ENCODE results near the gene HEATR1. TPM values are rescaled to one million over a fixed set of nuclear protein-coding genes. Genes with fewer than 3 reads are reported as not detected.

The HEATR1 gene
- total RNA-seq, 1 experiment from 2014 or later: 68.3 TPM

DNA sequence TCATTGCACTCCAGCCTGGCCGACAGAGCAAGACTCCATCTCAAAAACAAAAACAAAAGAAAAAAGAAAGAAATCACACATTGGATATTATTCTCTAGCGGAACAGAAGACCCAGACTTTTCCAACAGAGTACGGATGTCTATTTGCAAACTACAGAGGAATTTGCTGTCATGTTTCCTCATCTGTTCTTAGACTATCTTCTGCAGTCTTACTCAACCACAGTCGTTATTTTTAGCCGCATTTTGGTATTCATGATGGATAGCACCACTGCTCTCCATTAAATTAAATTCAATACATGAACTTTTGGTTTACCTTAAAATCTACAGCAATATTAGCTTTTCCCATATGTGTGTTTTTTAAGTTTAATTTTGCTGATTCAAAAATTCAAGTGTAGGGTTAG lies 14.2 kb upstream of the HEATR1 start:
- ChIA-PET RAD21 (ENCODE audit: low non-redundant PET in 1 of 2, low total read pairs in 2 of 2, uncharacterized antibody in 2 of 2, unreplicated experiment in 2 of 2) (no interaction called here), CTCF (no interaction called here), POLR2A (no interaction called here)
- Histone ChIP-seq H3K4me2 (ENCODE audit: low read length) (no peak overlapping the region), H3K9ac (ENCODE audit: low read length) (no peak overlapping the region), H3K27ac (ENCODE audit: low read depth, low read length) (no peak overlapping the region), H3K4me3 (replicated peaks in 1 of 2; ENCODE audit: low read depth in 1 of 2, low read length in 2 of 2) (no peak overlapping the region), H2AFZ (ENCODE audit: low read depth, low read length, poor library complexity, severe bottlenecking) (no peak overlapping the region), H3K79me2 (ENCODE audit: insufficient read depth, low read length) (no peaks in the 10 kb centered on the region), H3K4me1 (ENCODE audit: control insufficient read depth in 1 of 2, insufficient read depth in 2 of 2, low read length in 2 of 2) (0 out of 4 replicates have a peak, but pooled peaks cover 0 to 4% of the 10 kb centered on the region in 2 experiments), H3K27me3 (ENCODE audit: insufficient read depth, low read length) (no peaks in the 10 kb centered on the region), H3K9me2 (ENCODE audit: insufficient read depth) (no peaks in the 10 kb centered on the region), H3K9me3 (ENCODE audit: control insufficient read depth in 1 of 2, insufficient read depth in 1 of 2, low read depth in 1 of 2, low read length in 2 of 2) (peaks cover 0 to 8% of the 10 kb centered on the region in 2 experiments; a peak in 1 of 4 replicates), H4K20me1 (ENCODE audit: insufficient read depth) (no peaks in the 10 kb centered on the region), H3K36me3 (ENCODE audit: control insufficient read depth in 1 of 2, insufficient read depth in 2 of 2, low read length in 2 of 2) (no peaks in the 10 kb centered on the region)
- ATAC-seq: no peak
- TF ChIP-seq EGR1 (IDR thresholded peaks at IDR 0.05; ENCODE audit: low read depth) (no peak), JUND (IDR thresholded peaks at IDR 0.05) (no peak), FOSL1 (IDR thresholded peaks at IDR 0.05; ENCODE audit: low read depth) (no peak), CBX3 (IDR thresholded peaks at IDR 0.05; ENCODE audit: low read depth) (no peak), TCF7L2 (IDR thresholded peaks at IDR 0.05; ENCODE audit: borderline replicate concordance, extremely low read depth, insufficient read depth, insufficient read length) (no peak)
- TF ChIP-seq, protein P1, sequence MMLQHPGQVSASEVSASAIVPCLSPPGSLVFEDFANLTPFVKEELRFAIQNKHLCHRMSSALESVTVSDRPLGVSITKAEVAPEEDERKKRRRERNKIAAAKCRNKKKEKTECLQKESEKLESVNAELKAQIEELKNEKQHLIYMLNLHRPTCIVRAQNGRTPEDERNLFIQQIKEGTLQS (IDR thresholded peaks at IDR 0.05): no peak
- TF ChIP-seq, protein P2, sequence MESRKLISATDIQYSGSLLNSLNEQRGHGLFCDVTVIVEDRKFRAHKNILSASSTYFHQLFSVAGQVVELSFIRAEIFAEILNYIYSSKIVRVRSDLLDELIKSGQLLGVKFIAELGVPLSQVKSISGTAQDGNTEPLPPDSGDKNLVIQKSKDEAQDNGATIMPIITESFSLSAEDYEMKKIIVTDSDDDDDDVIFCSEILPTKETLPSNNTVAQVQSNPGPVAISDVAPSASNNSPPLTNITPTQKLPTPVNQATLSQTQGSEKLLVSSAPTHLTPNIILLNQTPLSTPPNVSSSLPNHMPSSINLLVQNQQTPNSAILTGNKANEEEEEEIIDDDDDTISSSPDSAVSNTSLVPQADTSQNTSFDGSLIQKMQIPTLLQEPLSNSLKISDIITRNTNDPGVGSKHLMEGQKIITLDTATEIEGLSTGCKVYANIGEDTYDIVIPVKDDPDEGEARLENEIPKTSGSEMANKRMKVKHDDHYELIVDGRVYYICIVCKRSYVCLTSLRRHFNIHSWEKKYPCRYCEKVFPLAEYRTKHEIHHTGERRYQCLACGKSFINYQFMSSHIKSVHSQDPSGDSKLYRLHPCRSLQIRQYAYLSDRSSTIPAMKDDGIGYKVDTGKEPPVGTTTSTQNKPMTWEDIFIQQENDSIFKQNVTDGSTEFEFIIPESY (IDR thresholded peaks at IDR 0.05; ENCODE audit: extremely low read depth, insufficient replicate concordance, low read length): no peak
- BruUV-seq (replicated peaks): no TSS peak
- intact Hi-C loops (cut with micrococcal nuclease): no loop called here
- no peak for DNase-seq (ENCODE audit: low read depth, low spot score)

Data from HCT116 (cell line).